ENCODE measurements around the gene CTNND1.

CTNND1 gene

GRCh38 chr11:57762235-57762861, 746 bp downstream of the CTNND1 start:
- no peak for DNase-seq

GRCh38 chr11:57763568-57763967, 2.0 kb downstream of the CTNND1 start:
- no peak for DNase-seq

- DNase-seq, result no peak
Observed at GRCh38 chr11:57764021-57764420, 2.4 kb downstream of the CTNND1 start.

- DNase-seq, result no peak
Observed at GRCh38 chr11:57764566-57764965, 3.0 kb downstream of the CTNND1 start.

GRCh38 chr11:57764972-57765371, 3.4 kb downstream of the CTNND1 start:
- no peak for DNase-seq

- DNase-seq, result no peak
Observed at GRCh38 chr11:57770793-57771192, 9.2 kb downstream of the CTNND1 start.

GRCh38 chr11:57771365-57771764, 9.8 kb downstream of the CTNND1 start:
- DNase-seq, result no peak

GRCh38 chr11:57772562-57772961, 11.0 kb downstream of the CTNND1 start:
- DNase-seq, result no peak

- no peak for DNase-seq
Observed at GRCh38 chr11:57773026-57773598, 11.5 kb downstream of the CTNND1 start.

GRCh38 chr11:57775491-57775890, 13.9 kb downstream of the CTNND1 start:
- DNase-seq, result no peak

- DNase-seq, result no peak
Observed at GRCh38 chr11:57776031-57776521, 14.5 kb downstream of the CTNND1 start.

GRCh38 chr11:57776577-57777210, 15.1 kb downstream of the CTNND1 start:
- DNase-seq, result no peak

GRCh38 chr11:57777969-57778317, 16.3 kb downstream of the CTNND1 start:
- no peak for DNase-seq

GRCh38 chr11:57778318-57779037, 16.9 kb downstream of the CTNND1 start:
- DNase-seq, result no peak

- no peak for DNase-seq
Observed at GRCh38 chr11:57779276-57779675, 17.7 kb downstream of the CTNND1 start.

- DNase-seq, result no peak
Observed at GRCh38 chr11:57781529-57781943, 19.9 kb downstream of the CTNND1 start.

- no peak for DNase-seq
Observed at GRCh38 chr11:57785072-57785471, 23.5 kb downstream of the CTNND1 start.

GRCh38 chr11:57786436-57786835, 24.8 kb downstream of the CTNND1 start:
- DNase-seq, result no peak

- no peak for DNase-seq
Observed at GRCh38 chr11:57787006-57787604, 25.5 kb downstream of the CTNND1 start.

- no peak for DNase-seq
Observed at GRCh38 chr11:57787920-57788702, 26.5 kb downstream of the CTNND1 start.

GRCh38 chr11:57788703-57789088, 27.1 kb downstream of the CTNND1 start:
- no peak for DNase-seq

GRCh38 chr11:57791321-57792059, 29.9 kb downstream of the CTNND1 start:
- DNase-seq, result no peak

Measured in CD4-positive, alpha-beta T cell treated with Interleukin-10 for 1 hour (primary cell).